Cardiac muscle cell (in vitro differentiated cells and primary cell): ENCODE data around the gene PDE7B. TPM values are rescaled to one million over a fixed set of nuclear protein-coding genes. Genes with fewer than 3 reads are reported as not detected.
A peak's percentile ranks its signal among the peaks of the same experiment; 100 is the strongest.

ENCODE experiments used
- DNase-seq, 2 donors: peaks; one replicate each; pipeline versions ENCODE4 v3.0.0 to v3.0.0-alpha.2; 2010 to 2017; ENCODE audit warnings: low read depth in 1 of 2, low spot score in 1 of 2
- H3K27ac ChIP-seq: fragments of 200-600 bp; sonication (generic); 2 replicates; pipeline ENCODE4 v1.5.1; 2016
- H3K27me3 ChIP-seq: fragments of 200-600 bp; sonication (generic); 2 replicates; pipeline ENCODE4 v1.6.0; 2016; ENCODE audit warnings: control low read depth
- H3K36me3 ChIP-seq: fragments of 200-600 bp; sonication (generic); 2 replicates; pipeline ENCODE4 v1.5.1; 2016; ENCODE audit warnings: control low read depth
- H3K4me1 ChIP-seq: fragments of 200-600 bp; sonication (generic); 2 replicates; pipeline ENCODE4 v1.8.1; 2017; ENCODE audit warnings: low read depth, mild to moderate bottlenecking, mixed run types
- H3K4me3 ChIP-seq: fragments of 200-600 bp; sonication (generic); 2 replicates; pipeline ENCODE4 v1.5.1; 2016; ENCODE audit warnings: mild to moderate bottlenecking
- H3K9me3 ChIP-seq: fragments of 200-600 bp; sonication (generic); 2 replicates; pipeline ENCODE4 v1.5.1; 2017; ENCODE audit warnings: low read depth, mild to moderate bottlenecking, control low read depth
- polyA plus RNA-seq: library from polyadenylated mRNA; unstranded; fragments of >200 nt; fragmentation: Nextera tagmentation; extraction: Ambion mirVana; gene quantifications from 2 replicates; pipeline ENCODE4 v1.2.1, GENCODE V29; 2016
- total RNA-seq: library from RNA; depleted of rRNA; stranded (reverse); fragments of >200 nt; gene quantifications from 2 replicates; pipeline ENCODE4 v1.2.3, GENCODE V29; 2016
- TF ChIP-seq, protein P1 (sequence below): IDR thresholded peaks from 2 replicates; pipeline ENCODE4 v1.5.1; 2012; ENCODE audit warnings: low read depth, mild to moderate bottlenecking, low read length

PDE7B gene
- total and polyA plus RNA-seq, 2 experiments from 2014 or later, result 0.04 to 0.60 TPM

DNA sequence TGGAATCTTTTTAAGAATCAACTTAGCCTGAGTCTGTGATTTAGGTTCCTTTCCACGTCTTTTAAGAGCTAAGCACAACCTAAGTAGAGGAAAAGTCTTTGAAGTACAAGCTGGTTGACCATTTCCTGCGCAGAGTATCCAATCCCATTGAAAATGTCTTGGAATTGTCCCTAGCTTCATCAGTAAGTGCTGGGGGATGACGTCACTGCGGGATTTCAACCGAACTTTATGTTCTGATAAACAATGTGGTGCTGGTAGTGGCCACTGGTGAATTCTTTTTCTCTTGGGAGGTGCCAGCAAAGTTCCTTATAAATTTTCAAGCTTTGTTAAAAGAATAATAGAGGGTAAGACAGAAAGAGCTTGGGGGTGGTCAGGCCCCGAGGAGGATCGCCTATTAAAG is 69.2 kb downstream of the PDE7B start:
- TF ChIP-seq, protein P1, sequence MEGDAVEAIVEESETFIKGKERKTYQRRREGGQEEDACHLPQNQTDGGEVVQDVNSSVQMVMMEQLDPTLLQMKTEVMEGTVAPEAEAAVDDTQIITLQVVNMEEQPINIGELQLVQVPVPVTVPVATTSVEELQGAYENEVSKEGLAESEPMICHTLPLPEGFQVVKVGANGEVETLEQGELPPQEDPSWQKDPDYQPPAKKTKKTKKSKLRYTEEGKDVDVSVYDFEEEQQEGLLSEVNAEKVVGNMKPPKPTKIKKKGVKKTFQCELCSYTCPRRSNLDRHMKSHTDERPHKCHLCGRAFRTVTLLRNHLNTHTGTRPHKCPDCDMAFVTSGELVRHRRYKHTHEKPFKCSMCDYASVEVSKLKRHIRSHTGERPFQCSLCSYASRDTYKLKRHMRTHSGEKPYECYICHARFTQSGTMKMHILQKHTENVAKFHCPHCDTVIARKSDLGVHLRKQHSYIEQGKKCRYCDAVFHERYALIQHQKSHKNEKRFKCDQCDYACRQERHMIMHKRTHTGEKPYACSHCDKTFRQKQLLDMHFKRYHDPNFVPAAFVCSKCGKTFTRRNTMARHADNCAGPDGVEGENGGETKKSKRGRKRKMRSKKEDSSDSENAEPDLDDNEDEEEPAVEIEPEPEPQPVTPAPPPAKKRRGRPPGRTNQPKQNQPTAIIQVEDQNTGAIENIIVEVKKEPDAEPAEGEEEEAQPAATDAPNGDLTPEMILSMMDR, result no peak
- Histone ChIP-seq H3K4me1 (no peaks in the 10 kb centered on the region), H3K9me3 (no peaks in the 10 kb centered on the region), H3K27ac (no peak overlapping the region), H3K27me3 (no peaks in the 10 kb centered on the region), H3K4me3 (no peak overlapping the region), H3K36me3 (no peaks in the 10 kb centered on the region)
- DNase-seq, result no peak

- no peaks in the 10 kb centered on the region for H3K4me1 ChIP-seq
- H3K9me3 ChIP-seq, result no peaks in the 10 kb centered on the region
- no peaks in the 10 kb centered on the region for H3K27me3 ChIP-seq
- H3K27ac ChIP-seq, result no peak overlapping the region
- no peaks in the 10 kb centered on the region for H3K36me3 ChIP-seq
- TF ChIP-seq, protein P1, result no peak
- no peak for DNase-seq
- no peak overlapping the region for H3K4me3 ChIP-seq
Observed at GRCh38 chr6:135921188-135921587, 69.7 kb downstream of the PDE7B start.

- H3K27ac ChIP-seq, result no peak overlapping the region
- no peaks in the 10 kb centered on the region for H3K27me3 ChIP-seq
- H3K9me3 ChIP-seq, result no peaks in the 10 kb centered on the region
- H3K4me1 ChIP-seq, result no peaks in the 10 kb centered on the region
- TF ChIP-seq, protein P1, result no peak
- H3K36me3 ChIP-seq, result no peaks in the 10 kb centered on the region
- H3K4me3 ChIP-seq, result no peak overlapping the region
- DNase-seq, result peak in 1 of 2 donors; percentile 95
Observed at GRCh38 chr6:135922174-135922573, 70.7 kb downstream of the PDE7B start.

DNA sequence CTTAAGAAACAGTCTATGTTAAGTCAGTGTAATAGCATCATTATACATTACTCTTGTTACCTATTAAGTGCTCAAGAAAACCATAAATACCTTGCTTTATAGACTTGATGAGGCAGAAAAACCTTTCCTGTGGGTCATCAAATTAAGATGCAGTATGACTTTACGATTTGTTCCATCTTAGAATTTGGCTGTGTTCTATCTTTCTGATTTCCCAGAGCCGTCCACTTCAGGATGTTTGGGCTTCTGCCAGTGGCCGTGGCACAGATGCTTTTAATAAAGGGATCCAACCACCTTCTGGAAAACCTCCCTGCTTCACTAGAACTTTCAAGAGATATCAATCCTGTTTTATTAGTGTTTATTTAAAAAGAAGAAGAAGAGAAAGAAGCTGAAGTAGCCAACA is 71.2 kb downstream of the PDE7B start:
- Histone ChIP-seq H3K4me1 (no peaks in the 10 kb centered on the region), H3K27me3 (no peaks in the 10 kb centered on the region), H3K4me3 (no peak overlapping the region), H3K36me3 (no peaks in the 10 kb centered on the region), H3K9me3 (no peaks in the 10 kb centered on the region), H3K27ac (no peak overlapping the region)
- DNase-seq, result peak in 1 of 2 donors; percentile 78
- TF ChIP-seq, protein P1, result no peak

DNA sequence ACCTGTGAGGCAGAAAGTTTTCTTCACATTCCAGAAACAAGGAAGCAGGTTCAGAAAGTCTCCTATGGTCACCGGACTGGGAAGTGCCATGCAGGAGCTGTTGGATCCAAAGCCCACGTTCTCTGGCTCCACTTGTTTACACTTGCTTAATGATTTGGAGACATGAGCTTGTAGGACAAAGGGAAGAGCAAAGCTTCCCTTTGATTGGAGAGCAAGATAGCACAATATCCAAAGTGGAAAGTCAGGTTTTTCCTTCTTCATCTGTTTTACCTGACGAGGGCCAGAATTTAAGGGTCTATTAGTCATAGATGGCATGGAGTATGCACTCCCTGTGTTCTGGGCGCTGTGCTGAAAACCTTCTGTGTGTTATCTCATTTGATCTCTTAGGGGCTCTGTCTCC is 81.2 kb downstream of the PDE7B start:
- no peaks in the 10 kb centered on the region for H3K9me3 ChIP-seq
- H3K27me3 ChIP-seq, result no peaks in the 10 kb centered on the region
- no peak overlapping the region for H3K4me3 ChIP-seq
- TF ChIP-seq, protein P1, result no peak
- no peaks in the 10 kb centered on the region for H3K4me1 ChIP-seq
- no peak overlapping the region for H3K27ac ChIP-seq
- H3K36me3 ChIP-seq, result no peaks in the 10 kb centered on the region
- DNase-seq, result no peak
